GM12878 (cell line): ENCODE data around the gene ANTXR1. TPM values are rescaled to one million over a fixed set of nuclear protein-coding genes. Genes with fewer than 3 reads are reported as not detected.

Source experiments
- ATAC-seq: fragments of 200-7000 bp; cut with Tn5 transposase; 3 replicates; pipeline ENCODE4 v1.9.1; 2020; ENCODE audit warnings: mild to moderate bottlenecking, moderate library complexity
- BruUV-seq: library from RNA; stranded (reverse); fragments of 400-500 nt; replicated peaks from 2 replicates; lab custom pipeline; 2021; lab: Mats Ljungman, UMichigan
- CTCF ChIA-PET: fragments of 300-600 bp; sonication (Branson Sonifier 250); formaldehyde crosslinking; extraction: SDS; loops from one replicate; lab custom pipeline; 2021; ENCODE audit warnings: inconsistent platforms; lab: Yijun Ruan, JAX
- POLR2A ChIA-PET: fragments of 350-600 bp; formaldehyde crosslinking; extraction: SDS; loops from one replicate; lab custom pipeline; 2021; ENCODE audit warnings: inconsistent platforms; lab: Charles Lee
- RAD21 ChIA-PET: fragments of 300-600 bp; sonication (Branson Sonifier 250); formaldehyde crosslinking; loops from one replicate; lab custom pipeline; 2023; ENCODE audit warnings: antibody characterized with exemption; ENCODE audit not compliant: unreplicated experiment; lab: Charles Lee
- SMC1A ChIA-PET: fragments of 300-600 bp; sonication (Branson Sonifier 250); formaldehyde crosslinking; loops from one replicate; lab custom pipeline; 2023; ENCODE audit not compliant: unreplicated experiment, uncharacterized antibody; lab: Charles Lee
- DNase-seq: peaks from one replicate; pipeline ENCODE4 v3.0.0-alpha.2; 2011; ENCODE audit warnings: low read depth, low spot score
- FAIRE-seq: peaks from 3 replicates; lab custom pipeline; 2011; peaks lifted over from hg19 to GRCh38; lab: Jason Lieb, UNC
- H2AFZ ChIP-seq: 2 replicates; pipeline ENCODE4 v1.6.0; 2011; ENCODE audit warnings: low read depth, low read length, control low read depth; ENCODE audit not compliant: control insufficient read depth
- H3K27ac ChIP-seq: 2 replicates; pipeline ENCODE4 v1.5.1; 2011; ENCODE audit warnings: control low read depth; ENCODE audit not compliant: control insufficient read depth, insufficient read depth
- H3K27me3 ChIP-seq, 2 experiments: replicated peaks in 1 of 2; 2 replicates each; pipeline versions ENCODE4 v1.6.0 to v1.6.1; 2011; ENCODE audit warnings: low read length in 1 of 2; ENCODE audit not compliant: control insufficient read depth in 2 of 2, insufficient read depth in 2 of 2
- H3K36me3 ChIP-seq, 2 experiments: 2 replicates each; pipeline ENCODE4 v1.5.1; 2011; ENCODE audit warnings: low read length in 1 of 2; ENCODE audit not compliant: control insufficient read depth in 2 of 2, insufficient read depth in 2 of 2
- H3K4me1 ChIP-seq: 2 replicates; pipeline ENCODE4 v1.6.1; 2011; ENCODE audit warnings: mild to moderate bottlenecking, low read length, moderate library complexity, mixed read lengths; ENCODE audit not compliant: control insufficient read depth, insufficient read depth
- H3K4me2 ChIP-seq: 2 replicates; pipeline ENCODE4 v1.6.0; 2011; ENCODE audit warnings: control low read depth; ENCODE audit not compliant: control insufficient read depth, insufficient read depth
- H3K4me3 ChIP-seq: fragments of 200-600 bp; sonication (generic); 2 replicates; pipeline ENCODE4 v1.5.1; 2016
- H3K79me2 ChIP-seq: 2 replicates; pipeline ENCODE4 v1.6.0; 2011; ENCODE audit warnings: low read length; ENCODE audit not compliant: control insufficient read depth, insufficient read depth
- H3K9ac ChIP-seq: 2 replicates; pipeline ENCODE4 v1.8.0; 2011; ENCODE audit warnings: low read length, control low read depth, mixed read lengths; ENCODE audit not compliant: control insufficient read depth, insufficient read depth
- H3K9me3 ChIP-seq: replicated peaks from 3 replicates; pipeline ENCODE4 v1.5.1; 2011; ENCODE audit warnings: mild to moderate bottlenecking, low read length; ENCODE audit not compliant: control insufficient read depth, insufficient read depth
- H4K20me1 ChIP-seq: 2 replicates; pipeline ENCODE4 v1.6.0; 2011; ENCODE audit not compliant: control insufficient read depth, insufficient read depth
- ATF7 ChIP-seq: fragments of 450-650 bp; IDR thresholded peaks from 2 replicates; pipeline ENCODE4 v1.6.1; 2016; ENCODE audit warnings: low read depth, mild to moderate bottlenecking
- CHD4 ChIP-seq: fragments of 200-600 bp; sonication (generic); IDR thresholded peaks from 2 replicates; pipeline ENCODE4 v1.6.1; 2016; ENCODE audit warnings: mild to moderate bottlenecking
- EGR1 ChIP-seq, 2 experiments: IDR thresholded peaks; 1 replicate in 1 of 2; 2 replicates in 1 of 2; pipeline ENCODE4 v1.6.1; 2011 to 2012; ENCODE audit warnings: low read depth in 2 of 2, low read length in 2 of 2, borderline replicate concordance in 1 of 2, mild to moderate bottlenecking in 1 of 2, moderate library complexity in 1 of 2
- EP300 ChIP-seq, 2 experiments: fragments of 150-350 bp in 1 of 2; IDR thresholded peaks; 2 replicates each; pipeline ENCODE4 v1.6.1; 2011 to 2012; ENCODE audit warnings: low read depth in 2 of 2, low read length in 2 of 2, borderline replicate concordance in 1 of 2, improper control_type of control experiment in 1 of 2, inconsistent platforms in 1 of 2; ENCODE audit not compliant: control insufficient read depth in 1 of 2
- IRF4 ChIP-seq: IDR thresholded peaks from 2 replicates; pipeline ENCODE4 v1.6.1; 2011; ENCODE audit warnings: low read depth, low read length
- MEF2A ChIP-seq: IDR thresholded peaks from 2 replicates; pipeline ENCODE4 v1.6.1; 2011; ENCODE audit warnings: low read depth, mild to moderate bottlenecking, low read length, moderate library complexity; ENCODE audit not compliant: insufficient read depth
- MLLT1 ChIP-seq: fragments of 450-650 bp; IDR thresholded peaks from 2 replicates; pipeline ENCODE4 v1.6.1; 2016; ENCODE audit warnings: mild to moderate bottlenecking
- PAX5 ChIP-seq: IDR thresholded peaks from 2 replicates; pipeline ENCODE4 v1.6.1; 2011; ENCODE audit warnings: low read depth, low read length, borderline replicate concordance
- RELA ChIP-seq: fragments of 450-650 bp; IDR thresholded peaks from 2 replicates; pipeline ENCODE4 v1.8.0; 2014; ENCODE audit warnings: borderline replicate concordance; ENCODE audit not compliant: partially characterized antibody
- YBX1 ChIP-seq: fragments of 450-650 bp; IDR thresholded peaks from 2 replicates; pipeline ENCODE4 v1.6.1; 2016; ENCODE audit warnings: antibody characterized with exemption
- ZNF687 ChIP-seq: fragments of 450-650 bp; IDR thresholded peaks from 2 replicates; pipeline ENCODE4 v1.6.1; 2017; ENCODE audit warnings: mild to moderate bottlenecking, moderate library complexity
- WGBS: methylation state at CpG from one replicate; pipeline ENCODE4 v1.1.6; 2016; ENCODE audit warnings: low lambda C conversion rate; ENCODE audit not compliant: insufficient replicate concordance, insufficient coverage; ENCODE audit errors: missing lambda C conversion rate; 5-methylcytosine and 5-hydroxymethylcytosine counted together
- in situ Hi-C: fragments of 300-500 bp; cut with MboI; formaldehyde crosslinking; loops from 9 replicates; pipeline ENCODE4 v1.14.3; 2018; ENCODE audit warnings: mixed read lengths
- intact Hi-C: fragments of 100-400 bp; cut with micrococcal nuclease; formaldehyde crosslinking; loops from one replicate; pipeline ENCODE4 v1.14.2; 2022; ENCODE audit not compliant: unreplicated experiment
- polyA plus RNA-seq, 11 experiments: library from polyadenylated mRNA; depleted of rRNA in 4 of 11; unstranded in 6 of 11; stranded (reverse) in 5 of 11; fragments of >200 nt; fragmentation: Nextera tagmentation in 4 of 11; fragmentation: Illumina TruSeq in 1 of 11; extraction: Ambion mirVana in 4 of 11; extraction: Trizol in 1 of 11; gene quantifications; 1 replicate in 1 of 11; 2 replicates in 10 of 11; pipeline versions ENCODE4 v1.2.1 to v1.2.3, GENCODE V29; 2011 to 2016; ENCODE audit warnings: inconsistent platforms in 2 of 11, missing spikeins in 2 of 11, low read depth in 1 of 11
- total RNA-seq, 4 experiments: library from RNA; depleted of rRNA in 3 of 4; stranded (reverse); fragments of >200 nt in 3 of 4; fragmentation: Illumina TruSeq in 1 of 4; extraction: Trizol in 1 of 4; gene quantifications; 2 replicates each; pipeline versions ENCODE4 v1.2.1 to v1.2.3, GENCODE V29; 2013 to 2021
- TF ChIP-seq, protein P1 (sequence below): fragments of 450-650 bp; IDR thresholded peaks from 2 replicates; pipeline ENCODE4 v1.6.1; 2016; ENCODE audit warnings: mild to moderate bottlenecking, moderate library complexity, borderline replicate concordance

Gene ANTXR1
- total and polyA plus RNA-seq, 10 of the 15 experiments (the other 5 are each of a cell fraction or from before 2014, with no cell fraction given): 0.09 to 0.26 TPM; not detected in 8

GRCh38 chr2:69253611-69254301 is 240.8 kb downstream of the ANTXR1 start (continued):
- TF ChIP-seq MLLT1: no peak
- no peak for TF ChIP-seq MEF2A
- TF ChIP-seq, protein P1, sequence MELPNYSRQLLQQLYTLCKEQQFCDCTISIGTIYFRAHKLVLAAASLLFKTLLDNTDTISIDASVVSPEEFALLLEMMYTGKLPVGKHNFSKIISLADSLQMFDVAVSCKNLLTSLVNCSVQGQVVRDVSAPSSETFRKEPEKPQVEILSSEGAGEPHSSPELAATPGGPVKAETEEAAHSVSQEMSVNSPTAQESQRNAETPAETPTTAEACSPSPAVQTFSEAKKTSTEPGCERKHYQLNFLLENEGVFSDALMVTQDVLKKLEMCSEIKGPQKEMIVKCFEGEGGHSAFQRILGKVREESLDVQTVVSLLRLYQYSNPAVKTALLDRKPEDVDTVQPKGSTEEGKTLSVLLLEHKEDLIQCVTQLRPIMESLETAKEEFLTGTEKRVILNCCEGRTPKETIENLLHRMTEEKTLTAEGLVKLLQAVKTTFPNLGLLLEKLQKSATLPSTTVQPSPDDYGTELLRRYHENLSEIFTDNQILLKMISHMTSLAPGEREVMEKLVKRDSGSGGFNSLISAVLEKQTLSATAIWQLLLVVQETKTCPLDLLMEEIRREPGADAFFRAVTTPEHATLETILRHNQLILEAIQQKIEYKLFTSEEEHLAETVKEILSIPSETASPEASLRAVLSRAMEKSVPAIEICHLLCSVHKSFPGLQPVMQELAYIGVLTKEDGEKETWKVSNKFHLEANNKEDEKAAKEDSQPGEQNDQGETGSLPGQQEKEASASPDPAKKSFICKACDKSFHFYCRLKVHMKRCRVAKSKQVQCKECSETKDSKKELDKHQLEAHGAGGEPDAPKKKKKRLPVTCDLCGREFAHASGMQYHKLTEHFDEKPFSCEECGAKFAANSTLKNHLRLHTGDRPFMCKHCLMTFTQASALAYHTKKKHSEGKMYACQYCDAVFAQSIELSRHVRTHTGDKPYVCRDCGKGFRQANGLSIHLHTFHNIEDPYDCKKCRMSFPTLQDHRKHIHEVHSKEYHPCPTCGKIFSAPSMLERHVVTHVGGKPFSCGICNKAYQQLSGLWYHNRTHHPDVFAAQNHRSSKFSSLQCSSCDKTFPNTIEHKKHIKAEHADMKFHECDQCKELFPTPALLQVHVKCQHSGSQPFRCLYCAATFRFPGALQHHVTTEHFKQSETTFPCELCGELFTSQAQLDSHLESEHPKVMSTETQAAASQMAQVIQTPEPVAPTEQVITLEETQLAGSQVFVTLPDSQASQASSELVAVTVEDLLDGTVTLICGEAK: no peak
- no peak for TF ChIP-seq PAX5
- TF ChIP-seq CHD4: no peak

DNA sequence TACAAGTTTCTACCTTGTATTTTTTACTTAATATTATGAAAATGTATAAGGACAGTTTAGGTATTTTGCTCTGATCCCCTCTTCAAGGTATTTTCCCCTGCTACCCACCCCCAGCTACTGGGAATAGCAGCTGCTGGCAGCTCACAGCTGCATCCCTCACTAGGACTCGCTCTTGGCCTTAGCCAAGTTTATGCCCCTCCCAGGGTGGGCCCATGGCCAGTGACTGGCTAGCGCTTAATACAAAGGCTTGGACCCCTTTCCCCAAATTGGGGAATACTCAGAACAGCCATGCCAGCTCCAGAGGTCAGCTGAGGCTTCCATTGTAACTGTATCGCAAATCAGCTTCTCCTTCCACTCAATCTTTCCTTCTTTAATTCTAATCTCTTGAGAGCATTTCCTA is 242.8 kb downstream of the ANTXR1 start:
- no peak for FAIRE-seq
- TF ChIP-seq RELA: no peak
- TF ChIP-seq YBX1: no peak
- no peak for TF ChIP-seq EGR1 (IDR thresholded peaks at IDR 0.05; ENCODE audit: borderline replicate concordance in 1 of 2, low read depth in 2 of 2, low read length in 2 of 2)
- no peak for TF ChIP-seq IRF4
- no peak for TF ChIP-seq ATF7
- TF ChIP-seq EP300 (IDR thresholded peaks at IDR 0.05; ENCODE audit: borderline replicate concordance in 1 of 2, control insufficient read depth in 1 of 2, low read depth in 2 of 2, low read length in 2 of 2): no peak
- TF ChIP-seq ZNF687: no peak

More for the DNA sequence above, 242.8 kb downstream of the ANTXR1 start:
- ChIA-PET RAD21 (no interaction called here), SMC1A (interaction anchor here (1.4 kb wide), 1 partner anchor 14 kb away, joined by 3 read pairs; no protein-coding TSS in a partner anchor), CTCF (no interaction called here), POLR2A (no interaction called here)
- H3K36me3 ChIP-seq: no peaks in the 10 kb centered on the region
- intact Hi-C loops: no loop called here
- DNase-seq (no peak), ATAC-seq (no peak)
- H2AFZ ChIP-seq: no peak overlapping the region
- WGBS: 20% methylated on average over 3 of the region's 3 CpGs
- H3K27me3 ChIP-seq: 0 out of 4 replicates have a peak, but pooled peaks cover 0 to 4% of the 10 kb centered on the region in 2 experiments
- peaks cover 3% of the 10 kb centered on the region; the same call in 2 of the 3 replicates for H3K9me3 ChIP-seq
- no peaks in the 10 kb centered on the region for H4K20me1 ChIP-seq
- no peaks in the 10 kb centered on the region for H3K79me2 ChIP-seq
- H3K4me3 ChIP-seq: no peak overlapping the region
- H3K9ac ChIP-seq: no peak overlapping the region
- no TSS peak for BruUV-seq
- no peak overlapping the region for H3K4me2 ChIP-seq
- H3K4me1 ChIP-seq: no peaks in the 10 kb centered on the region
- H3K27ac ChIP-seq: no peak overlapping the region
- in situ Hi-C loops: no loop called here
